ENCODE data around the gene MEFV.

Gene MEFV

DNA sequence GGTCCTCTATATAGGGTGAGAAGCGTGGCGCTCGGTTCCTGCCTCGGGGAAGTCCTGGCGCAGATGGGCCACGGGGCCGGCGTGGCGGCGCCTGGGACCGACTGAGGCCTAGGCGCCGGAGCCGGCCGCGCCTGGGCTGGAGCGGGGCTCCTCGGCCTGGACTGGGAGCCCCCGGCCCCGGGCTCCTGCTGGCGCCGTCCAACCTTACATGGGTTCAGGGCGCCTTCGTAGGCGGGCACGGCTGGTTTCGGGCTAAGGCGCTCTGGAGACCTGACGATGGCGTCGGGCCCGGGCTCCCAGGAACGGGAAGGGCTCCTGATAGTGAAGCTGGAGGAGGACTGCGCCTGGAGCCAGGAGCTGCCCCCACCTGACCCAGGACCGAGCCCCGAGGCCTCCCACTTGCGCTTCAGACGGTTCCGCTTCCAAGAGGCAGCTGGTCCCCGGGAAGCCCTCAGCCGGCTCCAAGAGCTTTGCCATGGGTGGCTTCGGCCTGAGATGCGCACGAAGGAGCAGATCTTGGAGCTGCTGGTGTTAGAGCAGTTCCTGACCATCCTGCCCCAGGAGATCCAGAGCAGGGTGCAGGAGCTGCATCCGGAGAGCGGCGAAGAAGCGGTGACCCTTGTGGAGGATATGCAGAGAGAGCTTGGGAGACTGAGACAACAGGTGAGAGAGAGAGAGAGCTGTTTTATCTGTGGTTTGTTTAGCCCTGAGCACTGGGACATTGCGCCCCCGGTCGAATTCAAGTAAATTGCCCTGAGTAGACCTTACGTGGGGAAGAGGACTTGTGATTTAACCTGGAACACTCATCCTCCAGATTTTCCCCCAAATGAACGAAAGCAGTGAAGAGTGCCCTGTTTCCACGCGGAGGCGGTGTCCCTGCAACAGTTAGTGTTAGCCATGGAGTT lies 27.4 kb upstream of the MEFV start:
- Histone ChIP-seq H3K9ac (peak overlapping the region; percentile 90), H3K27ac (peak overlapping the region; percentile 98), H3K4me1 (peaks cover 8% of the 10 kb centered on the region), H3K4me2 (ENCODE audit: low read length) (peak overlapping the region; percentile 98), H2AFZ (peak overlapping the region; percentile 97), H3K79me2 (peaks cover 31% of the 10 kb centered on the region), H3K9me3 (ENCODE audit: control insufficient read depth, low read length) (no peaks in the 10 kb centered on the region), H3K36me3 (ENCODE audit: control insufficient read depth, insufficient read depth, low read length) (no peaks in the 10 kb centered on the region), H3K27me3 (ENCODE audit: control insufficient read depth, insufficient read depth, low read length) (no peaks in the 10 kb centered on the region), H3K4me3 (ENCODE audit: low read depth, low read length) (peak overlapping the region; percentile 92)
- TF ChIP-seq, protein P1, sequence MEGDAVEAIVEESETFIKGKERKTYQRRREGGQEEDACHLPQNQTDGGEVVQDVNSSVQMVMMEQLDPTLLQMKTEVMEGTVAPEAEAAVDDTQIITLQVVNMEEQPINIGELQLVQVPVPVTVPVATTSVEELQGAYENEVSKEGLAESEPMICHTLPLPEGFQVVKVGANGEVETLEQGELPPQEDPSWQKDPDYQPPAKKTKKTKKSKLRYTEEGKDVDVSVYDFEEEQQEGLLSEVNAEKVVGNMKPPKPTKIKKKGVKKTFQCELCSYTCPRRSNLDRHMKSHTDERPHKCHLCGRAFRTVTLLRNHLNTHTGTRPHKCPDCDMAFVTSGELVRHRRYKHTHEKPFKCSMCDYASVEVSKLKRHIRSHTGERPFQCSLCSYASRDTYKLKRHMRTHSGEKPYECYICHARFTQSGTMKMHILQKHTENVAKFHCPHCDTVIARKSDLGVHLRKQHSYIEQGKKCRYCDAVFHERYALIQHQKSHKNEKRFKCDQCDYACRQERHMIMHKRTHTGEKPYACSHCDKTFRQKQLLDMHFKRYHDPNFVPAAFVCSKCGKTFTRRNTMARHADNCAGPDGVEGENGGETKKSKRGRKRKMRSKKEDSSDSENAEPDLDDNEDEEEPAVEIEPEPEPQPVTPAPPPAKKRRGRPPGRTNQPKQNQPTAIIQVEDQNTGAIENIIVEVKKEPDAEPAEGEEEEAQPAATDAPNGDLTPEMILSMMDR (IDR thresholded peaks at IDR 0.05), result no peak

DNA sequence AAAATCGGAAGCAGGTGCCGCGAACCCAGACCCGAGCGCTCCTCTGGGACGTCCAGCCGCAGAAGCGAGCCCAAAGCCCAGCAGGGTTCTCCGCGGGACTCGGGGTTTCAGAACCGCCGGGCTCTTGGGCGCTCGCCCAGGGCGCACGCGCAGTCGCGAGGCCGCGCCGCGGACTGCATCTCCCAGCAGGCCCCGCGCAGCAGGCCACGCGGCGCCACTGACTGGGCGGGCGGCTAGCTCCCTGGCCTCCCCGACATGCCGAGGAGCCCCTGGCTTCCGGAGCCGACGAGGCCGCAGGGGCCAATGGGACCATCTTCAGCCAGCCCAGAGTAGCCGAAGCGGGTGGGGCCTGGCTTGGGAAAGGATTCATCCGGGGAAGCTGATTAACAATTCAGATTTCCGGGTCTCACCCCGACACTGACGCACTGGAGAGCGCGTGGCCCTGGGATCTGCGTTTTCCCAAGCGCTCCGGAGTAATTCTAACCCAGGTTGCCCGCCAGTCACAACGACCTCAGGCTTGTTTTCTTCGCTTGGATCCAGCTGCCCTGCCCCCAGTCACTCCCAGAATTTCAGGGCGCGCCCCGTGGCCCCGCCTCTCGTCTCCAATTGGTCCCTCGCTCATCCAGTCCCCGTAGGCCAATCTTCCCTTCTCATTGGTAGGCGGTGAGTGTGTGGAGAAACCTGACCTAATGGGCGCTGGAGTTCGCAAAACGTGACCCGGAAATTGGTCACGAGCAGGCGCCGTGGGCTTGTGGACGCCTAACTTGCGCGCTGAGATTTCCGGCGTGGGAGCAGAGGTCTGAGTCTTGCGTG lies 26.5 kb upstream of the MEFV start, which contains the start of gene ZNF263:
Gene ZNF263 (plus strand): TSS at position 762 of the 813 bp plus-strand sequence. CDS start 328 bp downstream, outside the sequence.
- TF ChIP-seq, protein P1 (IDR thresholded peaks at IDR 0.05), result no peak
- peaks cover 24% of the 10 kb centered on the region for H3K79me2 ChIP-seq

DNA sequence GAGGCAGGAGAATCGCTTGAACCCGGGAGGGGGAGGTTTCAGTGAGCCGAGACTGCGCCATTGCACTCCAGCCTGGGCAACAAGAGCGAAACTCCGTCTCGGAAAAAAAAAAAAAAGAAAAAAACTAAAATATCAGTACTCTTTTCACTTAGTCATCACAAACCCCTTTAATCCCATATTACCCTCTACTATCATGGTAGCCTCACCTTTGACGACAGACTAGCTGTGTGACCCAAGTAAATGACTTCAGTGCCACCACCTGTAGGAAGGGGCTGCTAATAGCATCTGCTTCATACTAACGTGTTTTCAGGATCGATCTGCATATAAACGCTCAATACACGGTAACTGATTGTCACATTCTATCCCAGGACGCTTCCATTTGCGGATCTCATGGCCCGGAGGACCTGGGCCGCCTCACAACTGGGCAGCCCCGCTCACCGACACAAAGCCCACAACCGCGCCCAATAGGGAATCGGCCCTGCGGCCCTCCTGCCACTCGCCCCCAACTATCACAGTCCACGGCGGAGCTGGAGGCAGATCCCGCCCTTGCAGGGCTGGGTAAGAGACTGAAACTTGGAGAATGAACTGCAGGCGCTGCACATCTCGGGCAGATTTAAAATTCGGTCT lies 25.8 kb upstream of the MEFV start:
- Histone ChIP-seq H3K36me3 (ENCODE audit: control insufficient read depth, insufficient read depth, low read length) (no peaks in the 10 kb centered on the region), H3K79me2 (peaks cover 24% of the 10 kb centered on the region), H3K9me3 (ENCODE audit: control insufficient read depth, low read length) (no peaks in the 10 kb centered on the region), H3K4me1 (peaks cover 8% of the 10 kb centered on the region), H3K27me3 (ENCODE audit: control insufficient read depth, insufficient read depth, low read length) (no peaks in the 10 kb centered on the region), H3K4me2 (ENCODE audit: low read length) (peak overlapping the region; percentile 98), H2AFZ (peak overlapping the region; percentile 97), H3K27ac (peak overlapping the region; percentile 98), H3K9ac (peak overlapping the region; percentile 63), H3K4me3 (ENCODE audit: low read depth, low read length) (peak overlapping the region; percentile 92)
- TF ChIP-seq, protein P1 (IDR thresholded peaks at IDR 0.05), result no peak

More for the DNA sequence above, 26.5 kb upstream of the MEFV start, which contains the start of gene ZNF263:
- Histone ChIP-seq H3K4me3 (ENCODE audit: low read depth, low read length) (peak within 1 kb of the TSS; percentile 92), H3K9me3 (ENCODE audit: control insufficient read depth, low read length) (no peaks in the 10 kb centered on the region), H3K36me3 (ENCODE audit: control insufficient read depth, insufficient read depth, low read length) (no peaks in the 10 kb centered on the region), H3K27me3 (ENCODE audit: control insufficient read depth, insufficient read depth, low read length) (no peaks in the 10 kb centered on the region), H3K9ac (peak within 1 kb of the TSS; percentile 90), H3K4me2 (ENCODE audit: low read length) (peak within 1 kb of the TSS; percentile 98), H2AFZ (peak within 1 kb of the TSS; percentile 97), H3K27ac (peak within 1 kb of the TSS; percentile 98), H3K4me1 (peaks cover 8% of the 10 kb centered on the region)

DNA sequence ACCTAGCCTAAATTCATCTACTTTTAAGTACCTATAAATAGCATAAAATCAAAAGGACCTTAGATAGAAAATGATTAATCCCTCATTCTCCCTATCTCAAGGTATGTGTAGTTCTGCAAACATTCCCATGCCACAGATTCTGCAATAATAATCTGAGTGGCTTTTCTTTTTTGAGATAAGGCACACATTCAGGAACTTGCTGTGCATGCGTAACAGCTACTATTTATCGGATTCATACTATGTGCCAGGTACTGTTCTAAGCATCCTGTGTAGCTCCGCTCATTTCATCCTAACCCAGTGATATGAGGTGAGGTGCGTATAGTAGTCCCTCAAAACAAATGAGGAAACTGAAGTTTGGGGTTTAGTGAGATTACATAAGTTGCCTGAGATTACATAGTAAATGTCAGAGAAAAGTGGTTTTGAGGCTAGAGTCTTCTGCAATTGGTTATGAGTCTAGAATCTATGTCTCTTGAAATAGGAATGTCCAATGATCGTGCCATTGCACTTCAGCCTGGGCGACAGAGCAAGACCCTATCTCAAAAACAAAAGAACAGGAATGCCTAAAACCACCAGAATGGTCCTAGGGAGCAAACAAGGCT lies 24.9 kb upstream of the MEFV start:
- H3K9ac ChIP-seq, result no peak overlapping the region
- no peak overlapping the region for H3K4me2 ChIP-seq (ENCODE audit: low read length)
- H3K79me2 ChIP-seq, result peaks cover 24% of the 10 kb centered on the region
- no peaks in the 10 kb centered on the region for H3K9me3 ChIP-seq (ENCODE audit: control insufficient read depth, low read length)
- H3K27ac ChIP-seq, result no peak overlapping the region
- H3K27me3 ChIP-seq (ENCODE audit: control insufficient read depth, insufficient read depth, low read length), result no peaks in the 10 kb centered on the region
- no peaks in the 10 kb centered on the region for H3K36me3 ChIP-seq (ENCODE audit: control insufficient read depth, insufficient read depth, low read length)
- peaks cover 8% of the 10 kb centered on the region for H3K4me1 ChIP-seq
- no peak overlapping the region for H2AFZ ChIP-seq
- H3K4me3 ChIP-seq (ENCODE audit: low read depth, low read length), result no peak overlapping the region
- TF ChIP-seq, protein P1 (IDR thresholded peaks at IDR 0.05), result no peak

Data from parathyroid adenoma (tissue), 2 donors.